ENCODE results near the gene ATP9A.
"Not testable (repeated sequence)": the region's sequence is repeated elsewhere in the genome, so short reads cannot be mapped to it uniquely, and the experiment has no call there.

Gene ATP9A

GRCh38 chr20:51688600-51689244 lies 79.5 kb downstream of the ATP9A start:
- no peak overlapping the region for H3K4me3 ChIP-seq
- DNase-seq (ENCODE audit: low read depth, low spot score): no peak
- no peak overlapping the region for H3K27ac ChIP-seq
- TF ChIP-seq EZH2 (IDR thresholded peaks at IDR 0.05): no peak
- no peak for TF ChIP-seq FOXP2 (optimal IDR thresholded peaks at IDR 0.05; ENCODE audit: control extremely low read depth, extremely low read length, insufficient read depth)
- TF ChIP-seq POLR2AphosphoS5 (IDR thresholded peaks at IDR 0.05; ENCODE audit: borderline replicate concordance, low read depth, low read length): no peak
- H3K9ac ChIP-seq (ENCODE audit: insufficient read length): no peak overlapping the region
- H3K36me3 ChIP-seq (ENCODE audit: insufficient read depth, low read length): no peaks in the 10 kb centered on the region
- H3K9me3 ChIP-seq (ENCODE audit: low read depth, low read length): no peaks in the 10 kb centered on the region

GRCh38 chr20:51687630-51688029 lies 80.6 kb downstream of the ATP9A start:
- H3K4me3 ChIP-seq: no peak overlapping the region
- no peak overlapping the region for H3K9ac ChIP-seq (ENCODE audit: insufficient read length)
- TF ChIP-seq EZH2 (IDR thresholded peaks at IDR 0.05) (no peak), POLR2AphosphoS5 (IDR thresholded peaks at IDR 0.05; ENCODE audit: borderline replicate concordance, low read depth, low read length) (no peak), FOXP2 (optimal IDR thresholded peaks at IDR 0.05; ENCODE audit: control extremely low read depth, extremely low read length, insufficient read depth) (no peak)
- H3K9me3 ChIP-seq (ENCODE audit: low read depth, low read length): no peaks in the 10 kb centered on the region
- no peaks in the 10 kb centered on the region for H3K36me3 ChIP-seq (ENCODE audit: insufficient read depth, low read length)
- no peak overlapping the region for H3K27ac ChIP-seq
- no peak for DNase-seq (ENCODE audit: low read depth, low spot score)

GRCh38 chr20:51687108-51687507 lies 81.1 kb downstream of the ATP9A start:
- H3K9ac ChIP-seq (ENCODE audit: insufficient read length): no peak overlapping the region
- no peak for TF ChIP-seq FOXP2 (optimal IDR thresholded peaks at IDR 0.05; ENCODE audit: control extremely low read depth, extremely low read length, insufficient read depth)
- TF ChIP-seq POLR2AphosphoS5 (IDR thresholded peaks at IDR 0.05; ENCODE audit: borderline replicate concordance, low read depth, low read length): no peak
- H3K4me3 ChIP-seq: no peak overlapping the region
- no peak for DNase-seq (ENCODE audit: low read depth, low spot score)
- no peak overlapping the region for H3K27ac ChIP-seq
- H3K9me3 ChIP-seq (ENCODE audit: low read depth, low read length): no peaks in the 10 kb centered on the region
- H3K36me3 ChIP-seq (ENCODE audit: insufficient read depth, low read length): no peaks in the 10 kb centered on the region

GRCh38 chr20:51685494-51685893 lies 82.7 kb downstream of the ATP9A start:
- not testable (repeated sequence) for H3K27ac ChIP-seq; H3K4me3 ChIP-seq; DNase-seq (ENCODE audit: low read depth, low spot score); H3K9me3 ChIP-seq (ENCODE audit: low read depth, low read length); H3K9ac ChIP-seq (ENCODE audit: insufficient read length); H3K36me3 ChIP-seq (ENCODE audit: insufficient read depth, low read length)

GRCh38 chr20:51680067-51680749 lies 88.0 kb downstream of the ATP9A start:
- no peak for DNase-seq (ENCODE audit: low read depth, low spot score)
- H3K4me3 ChIP-seq: no peak overlapping the region
- TF ChIP-seq FOXP2 (optimal IDR thresholded peaks at IDR 0.05; ENCODE audit: control extremely low read depth, extremely low read length, insufficient read depth) (no peak), EZH2 (IDR thresholded peaks at IDR 0.05) (no peak), POLR2AphosphoS5 (IDR thresholded peaks at IDR 0.05; ENCODE audit: borderline replicate concordance, low read depth, low read length) (no peak)
- H3K27ac ChIP-seq: no peak overlapping the region
- no peaks in the 10 kb centered on the region for H3K9me3 ChIP-seq (ENCODE audit: low read depth, low read length)
- no peaks in the 10 kb centered on the region for H3K36me3 ChIP-seq (ENCODE audit: insufficient read depth, low read length)
- no peak overlapping the region for H3K9ac ChIP-seq (ENCODE audit: insufficient read length)

- H3K9me3 ChIP-seq (ENCODE audit: low read depth, low read length): no peaks in the 10 kb centered on the region
- TF ChIP-seq EZH2 (IDR thresholded peaks at IDR 0.05): no peak
- no peak for TF ChIP-seq FOXP2 (optimal IDR thresholded peaks at IDR 0.05; ENCODE audit: control extremely low read depth, extremely low read length, insufficient read depth)
- TF ChIP-seq POLR2AphosphoS5 (IDR thresholded peaks at IDR 0.05; ENCODE audit: borderline replicate concordance, low read depth, low read length): no peak
- no peak for DNase-seq (ENCODE audit: low read depth, low spot score)
- no peak overlapping the region for H3K27ac ChIP-seq
- no peaks in the 10 kb centered on the region for H3K36me3 ChIP-seq (ENCODE audit: insufficient read depth, low read length)
- no peak overlapping the region for H3K9ac ChIP-seq (ENCODE audit: insufficient read length)
- H3K4me3 ChIP-seq: no peak overlapping the region
These were observed 88.8 kb downstream of the ATP9A start for GRCh38 chr20:51679254-51679921.

- H3K9ac ChIP-seq (ENCODE audit: insufficient read length): no peak overlapping the region
- H3K4me3 ChIP-seq: no peak overlapping the region
- no peak for DNase-seq (ENCODE audit: low read depth, low spot score)
- H3K36me3 ChIP-seq (ENCODE audit: insufficient read depth, low read length): no peaks in the 10 kb centered on the region
- no peak overlapping the region for H3K27ac ChIP-seq
- no peaks in the 10 kb centered on the region for H3K9me3 ChIP-seq (ENCODE audit: low read depth, low read length)
- TF ChIP-seq POLR2AphosphoS5 (IDR thresholded peaks at IDR 0.05; ENCODE audit: borderline replicate concordance, low read depth, low read length): no peak
- no peak for TF ChIP-seq FOXP2 (optimal IDR thresholded peaks at IDR 0.05; ENCODE audit: control extremely low read depth, extremely low read length, insufficient read depth)
These were observed 90.0 kb downstream of the ATP9A start for GRCh38 chr20:51678026-51678697.

GRCh38 chr20:51668947-51669346 lies 99.2 kb downstream of the ATP9A start:
- no peak for DNase-seq (ENCODE audit: low read depth, low spot score)
- no peak overlapping the region for H3K9ac ChIP-seq (ENCODE audit: insufficient read length)
- H3K27ac ChIP-seq: no peak overlapping the region
- H3K9me3 ChIP-seq (ENCODE audit: low read depth, low read length): no peaks in the 10 kb centered on the region
- no peak overlapping the region for H3K4me3 ChIP-seq
- TF ChIP-seq POLR2AphosphoS5 (IDR thresholded peaks at IDR 0.05; ENCODE audit: borderline replicate concordance, low read depth, low read length): no peak
- TF ChIP-seq EZH2 (IDR thresholded peaks at IDR 0.05): no peak
- no peak for TF ChIP-seq FOXP2 (optimal IDR thresholded peaks at IDR 0.05; ENCODE audit: control extremely low read depth, extremely low read length, insufficient read depth)
- no peaks in the 10 kb centered on the region for H3K36me3 ChIP-seq (ENCODE audit: insufficient read depth, low read length)

Measured in SK-N-MC (cell line).